Measurements from ENCODE around the gene ESR1. TPM values are rescaled to one million over a fixed set of nuclear protein-coding genes. Genes with fewer than 3 reads are reported as not detected.
"Not testable (repeated sequence)": the region's sequence is repeated elsewhere in the genome, so short reads cannot be mapped to it uniquely, and the experiment has no call there.

The ESR1 gene
- total RNA-seq, 1 experiment from 2014 or later, result 0.07 TPM

GRCh38 chr6:151975795-151976194 is 168.3 kb downstream of the ESR1 start:
- DNase-seq (ENCODE audit: low read depth), result no peak

GRCh38 chr6:151988199-151988598 is 180.7 kb downstream of the ESR1 start:
- not testable (repeated sequence) for DNase-seq (ENCODE audit: low read depth)

- no peak for DNase-seq (ENCODE audit: low read depth)
These were observed 184.6 kb downstream of the ESR1 start for GRCh38 chr6:151992091-151992490.

GRCh38 chr6:151993364-151993763 is 185.9 kb downstream of the ESR1 start:
- no peak for DNase-seq (ENCODE audit: low read depth)

GRCh38 chr6:151998784-151999183 is 191.3 kb downstream of the ESR1 start:
- DNase-seq (ENCODE audit: low read depth), result peak; percentile 45

GRCh38 chr6:151999194-151999593 is 191.7 kb downstream of the ESR1 start:
- peak; percentile 71 for DNase-seq (ENCODE audit: low read depth)

- no peak for DNase-seq (ENCODE audit: low read depth)
These were observed 193.9 kb downstream of the ESR1 start for GRCh38 chr6:152001408-152001807.

- no peak for DNase-seq (ENCODE audit: low read depth)
These were observed 194.8 kb downstream of the ESR1 start for GRCh38 chr6:152002306-152002705.

- DNase-seq (ENCODE audit: low read depth), result peak; percentile 58
These were observed 196.6 kb downstream of the ESR1 start for GRCh38 chr6:152004036-152004566.

GRCh38 chr6:152004896-152005295 is 197.4 kb downstream of the ESR1 start:
- DNase-seq (ENCODE audit: low read depth), result no peak

GRCh38 chr6:152008779-152009178 is 201.3 kb downstream of the ESR1 start:
- DNase-seq (ENCODE audit: low read depth), result no peak

- no peak for DNase-seq (ENCODE audit: low read depth)
These were observed 204.7 kb downstream of the ESR1 start for GRCh38 chr6:152012227-152012626.

GRCh38 chr6:152018876-152019275 is 211.4 kb downstream of the ESR1 start:
- DNase-seq (ENCODE audit: low read depth), result no peak

GRCh38 chr6:152022303-152022702 is 214.8 kb downstream of the ESR1 start:
- no peak for DNase-seq (ENCODE audit: low read depth)

- DNase-seq (ENCODE audit: low read depth), result no peak
These were observed 216.1 kb downstream of the ESR1 start for GRCh38 chr6:152023613-152024012.

GRCh38 chr6:152026291-152026690 is 218.8 kb downstream of the ESR1 start:
- DNase-seq (ENCODE audit: low read depth), result peak; percentile 6

- not testable (repeated sequence) for DNase-seq (ENCODE audit: low read depth)
These were observed 219.3 kb downstream of the ESR1 start for GRCh38 chr6:152026744-152027143.

- DNase-seq (ENCODE audit: low read depth), result not testable (repeated sequence)
These were observed 226.3 kb downstream of the ESR1 start for GRCh38 chr6:152033765-152034164.

- no peak for DNase-seq (ENCODE audit: low read depth)
These were observed 227.1 kb downstream of the ESR1 start for GRCh38 chr6:152034631-152035030.

GRCh38 chr6:152046118-152046517 is 238.6 kb downstream of the ESR1 start:
- no peak for DNase-seq (ENCODE audit: low read depth)

GRCh38 chr6:152048921-152049320 is 241.4 kb downstream of the ESR1 start:
- DNase-seq (ENCODE audit: low read depth), result no peak

- DNase-seq (ENCODE audit: low read depth), result no peak
These were observed 242.0 kb downstream of the ESR1 start for GRCh38 chr6:152049502-152049901.

GRCh38 chr6:152050451-152051195 is 243.1 kb downstream of the ESR1 start:
- DNase-seq (ENCODE audit: low read depth), result peak; percentile 83

GRCh38 chr6:152052061-152052460 is 244.6 kb downstream of the ESR1 start:
- no peak for DNase-seq (ENCODE audit: low read depth)
